Natural killer cell (primary cell): ENCODE measurements around the gene CTNNA2. TPM values are rescaled to one million over a fixed set of nuclear protein-coding genes. Genes with fewer than 3 reads are reported as not detected.

Experiments
- ATAC-seq, 3 donors: fragments of 150-1000 bp in 2 of 3; fragments of 200-7000 bp in 1 of 3; cut with Tn5 transposase; 1 replicate in 1 of 3; 2 replicates in 2 of 3; pipeline ENCODE4 v1.10.0; 2021; ENCODE audit warnings: mild to moderate bottlenecking in 2 of 3, moderate library complexity in 2 of 3
- DNase-seq, 2 donors: peaks; one replicate each; pipeline versions ENCODE4 v3.0.0 to v3.0.0-alpha.2; 2013 to 2021; ENCODE audit warnings: mixed read lengths in 1 of 2
- H3K27ac ChIP-seq: one replicate; pipeline ENCODE4 v1.5.1; 2013; ENCODE audit warnings: mild to moderate bottlenecking, low read length
- H3K27me3 ChIP-seq: one replicate; pipeline ENCODE4 v1.6.1; 2013; ENCODE audit warnings: low read length; ENCODE audit not compliant: control insufficient read depth, insufficient read depth
- H3K36me3 ChIP-seq: one replicate; pipeline ENCODE4 v1.6.1; 2013; ENCODE audit warnings: low read length; ENCODE audit not compliant: control insufficient read depth, insufficient read depth
- H3K4me1 ChIP-seq: one replicate; pipeline ENCODE4 v1.6.1; 2013; ENCODE audit warnings: low read length; ENCODE audit not compliant: control insufficient read depth, insufficient read depth
- H3K4me3 ChIP-seq: one replicate; pipeline ENCODE4 v1.5.1; 2013; ENCODE audit warnings: low read length
- H3K9me3 ChIP-seq: one replicate; pipeline ENCODE4 v1.6.1; 2013; ENCODE audit warnings: low read length; ENCODE audit not compliant: control insufficient read depth, insufficient read depth
- H3K27ac Mint-ChIP-seq, 2 donors: one replicate each; pipeline ENCODE4 v1.8.0; 2022; ENCODE audit warnings: mild to moderate bottlenecking in 2 of 2, mixed read lengths in 2 of 2, moderate library complexity in 1 of 2
- H3K27me3 Mint-ChIP-seq, 2 donors: one replicate each; pipeline ENCODE4 v1.8.0; 2022; ENCODE audit warnings: low read depth in 2 of 2, mixed read lengths in 2 of 2
- H3K36me3 Mint-ChIP-seq: one replicate; pipeline ENCODE4 v1.8.0; 2022; ENCODE audit warnings: mixed read lengths
- H3K4me1 Mint-ChIP-seq, 2 donors: one replicate each; pipeline ENCODE4 v1.8.0; 2022; ENCODE audit warnings: mixed read lengths in 2 of 2
- H3K4me3 Mint-ChIP-seq: one replicate; pipeline ENCODE4 v1.8.0; 2022; ENCODE audit warnings: mild to moderate bottlenecking, moderate library complexity, mixed read lengths
- H3K9me3 Mint-ChIP-seq, 2 donors: one replicate each; pipeline ENCODE4 v1.8.0; 2022; ENCODE audit warnings: mixed read lengths in 2 of 2
- WGBS: methylation state at CpG from one replicate; pipeline ENCODE4 v1.1.7; 2013; ENCODE audit warnings: missing lambda C conversion rate; ENCODE audit not compliant: insufficient coverage; 5-methylcytosine and 5-hydroxymethylcytosine counted together
- intact Hi-C: fragments of 100-400 bp; cut with micrococcal nuclease; formaldehyde crosslinking; loops from one replicate; pipeline ENCODE4 v1.14.2; 2022
- total RNA-seq, 4 donors: library from RNA; stranded (reverse); fragments of 120-200 nt in 1 of 4; gene quantifications; one replicate each; pipeline versions ENCODE4 v1.2.3 to v1.2.4, GENCODE V29; 2013 to 2022
- TF ChIP-seq, protein P1 (sequence below): fragments of 200-600 bp; IDR thresholded peaks from one replicate; pipeline ENCODE4 v1.8.0; 2022; ENCODE audit warnings: antibody characterized with exemption

CTNNA2 gene
- total RNA-seq, 3 donors from 2014 or later (not counting 1 experiment from before 2014, with no cell fraction given): not detected

DNA sequence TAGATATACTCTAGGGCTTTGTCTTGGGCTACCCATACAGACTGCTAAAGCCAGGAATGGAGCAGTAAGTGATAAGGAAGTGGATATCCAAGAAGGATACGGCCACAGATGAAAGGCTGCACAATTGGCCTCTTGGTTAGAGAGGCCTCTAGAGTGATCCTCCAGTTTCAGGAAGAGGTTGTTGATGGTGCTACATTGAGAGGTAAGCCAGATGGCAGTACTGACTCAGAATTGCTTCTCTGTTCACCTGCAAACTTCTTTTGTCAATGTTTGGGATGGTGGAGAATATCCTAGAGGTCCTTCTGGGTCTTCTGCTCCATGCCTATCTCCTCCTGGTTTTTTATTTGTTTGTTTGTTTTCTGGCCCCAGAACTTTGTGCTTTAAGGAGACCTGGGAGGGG lies 1018.5 kb downstream of the CTNNA2 start:
- Histone ChIP-seq H3K4me3 (no peak overlapping the region), H3K27ac (no peak overlapping the region), H3K4me1 (no peaks in the 10 kb centered on the region), H3K27me3 (no peaks in the 10 kb centered on the region), H3K9me3 (no peaks in the 10 kb centered on the region), H3K36me3 (no peaks in the 10 kb centered on the region)
- Mint-ChIP-seq H3K4me3 (no peak overlapping the region), H3K36me3 (peaks cover 6% of the 10 kb centered on the region), H3K4me1 (no peaks in the 10 kb centered on the region), H3K27me3 (no peaks in the 10 kb centered on the region), H3K9me3 (peaks cover 16 to 19% of the 10 kb centered on the region in 2 donors), H3K27ac (no peak overlapping the region)
- DNase-seq (no peak), ATAC-seq (no peak)
- 84% methylated on average over 1 of the region's 1 CpG for WGBS
- intact Hi-C loops: no loop called here
- TF ChIP-seq, protein P1, sequence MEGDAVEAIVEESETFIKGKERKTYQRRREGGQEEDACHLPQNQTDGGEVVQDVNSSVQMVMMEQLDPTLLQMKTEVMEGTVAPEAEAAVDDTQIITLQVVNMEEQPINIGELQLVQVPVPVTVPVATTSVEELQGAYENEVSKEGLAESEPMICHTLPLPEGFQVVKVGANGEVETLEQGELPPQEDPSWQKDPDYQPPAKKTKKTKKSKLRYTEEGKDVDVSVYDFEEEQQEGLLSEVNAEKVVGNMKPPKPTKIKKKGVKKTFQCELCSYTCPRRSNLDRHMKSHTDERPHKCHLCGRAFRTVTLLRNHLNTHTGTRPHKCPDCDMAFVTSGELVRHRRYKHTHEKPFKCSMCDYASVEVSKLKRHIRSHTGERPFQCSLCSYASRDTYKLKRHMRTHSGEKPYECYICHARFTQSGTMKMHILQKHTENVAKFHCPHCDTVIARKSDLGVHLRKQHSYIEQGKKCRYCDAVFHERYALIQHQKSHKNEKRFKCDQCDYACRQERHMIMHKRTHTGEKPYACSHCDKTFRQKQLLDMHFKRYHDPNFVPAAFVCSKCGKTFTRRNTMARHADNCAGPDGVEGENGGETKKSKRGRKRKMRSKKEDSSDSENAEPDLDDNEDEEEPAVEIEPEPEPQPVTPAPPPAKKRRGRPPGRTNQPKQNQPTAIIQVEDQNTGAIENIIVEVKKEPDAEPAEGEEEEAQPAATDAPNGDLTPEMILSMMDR: no peak

DNA sequence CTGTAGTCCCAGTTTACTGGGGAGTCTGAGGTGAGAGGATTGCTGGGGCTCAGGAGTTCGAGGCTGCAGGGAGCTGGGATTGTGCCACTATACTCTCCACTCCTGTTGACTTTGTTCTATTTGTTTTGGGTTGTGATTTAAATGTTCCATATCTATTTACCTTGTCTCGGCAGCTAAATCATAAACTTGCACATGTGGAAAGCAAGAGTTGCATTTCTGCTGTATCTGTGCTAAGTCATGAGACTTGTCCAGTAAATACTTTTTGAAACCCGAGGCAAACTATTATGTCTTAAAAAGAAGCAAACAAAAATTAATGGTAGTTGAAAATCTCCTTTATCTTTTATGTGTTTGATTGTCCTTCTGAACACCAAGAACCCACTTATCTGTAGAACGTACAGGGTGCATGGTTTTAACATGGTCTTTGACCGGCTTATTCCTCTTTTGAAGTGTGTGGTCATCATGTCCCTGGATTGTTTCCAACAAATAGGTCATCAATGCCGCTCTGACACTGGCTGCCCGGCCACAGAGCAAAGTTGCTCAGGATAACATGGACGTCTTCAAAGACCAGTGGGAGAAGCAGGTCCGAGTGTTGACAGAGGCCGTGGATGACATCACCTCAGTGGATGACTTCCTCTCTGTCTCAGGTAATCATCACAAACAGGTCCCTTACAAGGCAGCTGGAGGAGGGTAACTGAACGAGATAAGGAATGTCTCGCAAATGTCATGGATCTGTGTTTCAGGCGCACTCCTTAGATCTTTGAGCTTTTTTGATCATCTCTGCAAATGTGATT lies 1032.8 kb downstream of the CTNNA2 start:
- intact Hi-C loops: no loop called here
- no peak overlapping the region for H3K27ac ChIP-seq
- Mint-ChIP-seq H3K4me1 (no peaks in the 10 kb centered on the region), H3K27me3 (no peaks in the 10 kb centered on the region), H3K4me3 (no peak overlapping the region), H3K36me3 (peaks cover 7% of the 10 kb centered on the region), H3K9me3 (peaks cover 13 to 16% of the 10 kb centered on the region in 2 donors), H3K27ac (no peak overlapping the region)
- H3K4me3 ChIP-seq: no peak overlapping the region
- TF ChIP-seq, protein P1: no peak
- H3K27me3 ChIP-seq: no peaks in the 10 kb centered on the region
- 86% methylated on average over 12 of the region's 13 CpGs for WGBS
- DNase-seq: no peak
- no peak for ATAC-seq
- no peaks in the 10 kb centered on the region for H3K36me3 ChIP-seq
- H3K4me1 ChIP-seq: no peaks in the 10 kb centered on the region
- H3K9me3 ChIP-seq: no peaks in the 10 kb centered on the region

DNA sequence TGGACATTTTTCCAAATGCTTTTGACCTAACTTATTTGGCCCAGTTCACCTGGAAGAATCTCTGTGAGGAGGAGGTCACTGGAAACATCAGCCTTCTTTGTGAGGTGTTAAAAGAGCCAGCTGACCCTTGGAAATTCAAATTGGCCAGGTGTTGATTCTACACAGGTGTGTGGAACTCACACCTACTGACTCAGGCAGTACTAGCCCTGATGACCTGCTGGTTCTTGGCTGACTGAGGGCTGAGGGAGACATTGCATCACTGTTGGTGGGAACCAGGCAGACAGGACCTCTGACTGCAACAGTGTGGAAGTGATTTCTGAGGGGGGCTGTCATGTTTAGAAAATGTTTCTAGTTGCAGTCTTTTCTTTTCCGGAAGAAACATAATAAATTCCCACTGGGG lies 1033.9 kb downstream of the CTNNA2 start:
- Mint-ChIP-seq H3K36me3 (peaks cover 11% of the 10 kb centered on the region), H3K4me3 (no peak overlapping the region), H3K4me1 (no peaks in the 10 kb centered on the region), H3K9me3 (peaks cover 16 to 20% of the 10 kb centered on the region in 2 donors), H3K27ac (no peak overlapping the region), H3K27me3 (no peaks in the 10 kb centered on the region)
- no peaks in the 10 kb centered on the region for H3K27me3 ChIP-seq
- H3K9me3 ChIP-seq: no peaks in the 10 kb centered on the region
- H3K4me1 ChIP-seq: no peaks in the 10 kb centered on the region
- WGBS: 95% methylated on average over 1 of the region's 1 CpG
- no peaks in the 10 kb centered on the region for H3K36me3 ChIP-seq
- intact Hi-C loops: no loop called here
- H3K27ac ChIP-seq: no peak overlapping the region
- DNase-seq (no peak), ATAC-seq (no peak)
- H3K4me3 ChIP-seq: no peak overlapping the region
- TF ChIP-seq, protein P1: no peak

DNA sequence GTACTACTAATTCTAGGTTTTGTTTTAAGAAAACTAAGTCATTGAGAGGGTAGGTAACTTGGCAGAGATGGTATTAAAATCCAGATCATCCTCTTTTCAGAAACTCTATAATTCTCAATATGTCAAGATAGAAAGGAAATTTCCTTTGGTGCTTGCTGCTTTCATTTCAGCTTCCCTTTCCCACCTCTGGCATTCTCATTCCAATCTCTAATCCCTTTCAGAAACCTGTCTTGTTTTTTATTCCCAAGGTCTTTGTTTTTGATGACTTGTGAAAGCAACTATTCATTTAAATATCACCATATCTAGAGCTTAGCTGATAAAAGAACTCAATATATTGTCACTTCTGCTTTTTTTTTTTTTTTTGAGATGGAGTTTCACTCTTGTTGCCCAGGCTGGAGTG lies 1034.5 kb downstream of the CTNNA2 start:
- Histone ChIP-seq H3K4me1 (no peaks in the 10 kb centered on the region), H3K27me3 (no peaks in the 10 kb centered on the region), H3K9me3 (no peaks in the 10 kb centered on the region), H3K4me3 (no peak overlapping the region), H3K36me3 (no peaks in the 10 kb centered on the region), H3K27ac (no peak overlapping the region)
- TF ChIP-seq, protein P1: no peak
- DNase-seq: no peak
- intact Hi-C loops: no loop called here
- no peak for ATAC-seq
- Mint-ChIP-seq H3K27me3 (no peaks in the 10 kb centered on the region), H3K9me3 (peaks cover 14 to 21% of the 10 kb centered on the region in 2 donors), H3K27ac (no peak overlapping the region), H3K4me1 (no peaks in the 10 kb centered on the region), H3K36me3 (peaks cover 14% of the 10 kb centered on the region), H3K4me3 (no peak overlapping the region)
